ENCODE data around the gene NAP1L5.

NAP1L5 gene

GRCh38 chr4:88659055-88659889 lies 38.4 kb downstream of the NAP1L5 start:
- DNase-seq = no peak

DNA sequence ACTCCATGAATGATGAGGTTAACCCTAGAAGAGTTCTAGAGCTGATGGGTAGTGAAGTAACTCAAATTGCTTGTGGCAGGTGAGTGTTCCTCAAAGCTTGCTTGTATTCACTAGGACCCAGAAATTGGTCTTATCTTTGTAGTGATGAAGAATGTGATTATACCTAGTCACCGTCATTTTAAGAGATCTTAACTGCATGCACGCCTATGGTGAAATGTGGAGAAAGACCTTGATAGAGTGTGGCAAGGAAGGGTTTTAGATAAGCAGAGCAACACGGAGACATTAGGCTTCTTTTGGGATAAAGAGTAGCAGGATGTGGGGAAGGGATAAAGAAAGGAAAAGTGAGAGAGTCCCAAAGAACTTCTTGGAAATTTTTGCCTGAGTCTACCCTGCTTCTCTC lies 42.4 kb downstream of the NAP1L5 start:
- DNase-seq = no peak

- DNase-seq = no peak
These were observed 44.2 kb downstream of the NAP1L5 start for GRCh38 chr4:88653371-88653946.

DNA sequence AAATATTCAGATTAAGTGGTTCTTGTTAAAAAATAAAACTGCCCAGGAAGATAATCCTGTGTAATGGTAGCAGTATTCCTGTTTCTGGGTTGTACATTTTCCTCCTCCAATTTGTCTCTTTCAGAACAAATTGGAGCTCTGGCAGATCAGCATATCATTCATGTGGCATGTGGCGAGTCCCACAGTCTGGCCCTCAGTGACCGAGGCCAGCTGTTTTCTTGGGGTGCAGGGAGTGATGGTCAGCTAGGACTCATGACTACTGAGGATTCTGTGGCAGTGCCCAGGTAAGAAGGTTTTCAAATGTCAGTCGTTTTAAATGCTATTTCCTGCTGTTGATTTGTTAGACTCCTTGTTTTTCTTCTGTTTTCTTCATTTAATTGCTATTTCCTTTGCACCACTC lies 47.9 kb downstream of the NAP1L5 start:
- DNase-seq = no peak

DNA sequence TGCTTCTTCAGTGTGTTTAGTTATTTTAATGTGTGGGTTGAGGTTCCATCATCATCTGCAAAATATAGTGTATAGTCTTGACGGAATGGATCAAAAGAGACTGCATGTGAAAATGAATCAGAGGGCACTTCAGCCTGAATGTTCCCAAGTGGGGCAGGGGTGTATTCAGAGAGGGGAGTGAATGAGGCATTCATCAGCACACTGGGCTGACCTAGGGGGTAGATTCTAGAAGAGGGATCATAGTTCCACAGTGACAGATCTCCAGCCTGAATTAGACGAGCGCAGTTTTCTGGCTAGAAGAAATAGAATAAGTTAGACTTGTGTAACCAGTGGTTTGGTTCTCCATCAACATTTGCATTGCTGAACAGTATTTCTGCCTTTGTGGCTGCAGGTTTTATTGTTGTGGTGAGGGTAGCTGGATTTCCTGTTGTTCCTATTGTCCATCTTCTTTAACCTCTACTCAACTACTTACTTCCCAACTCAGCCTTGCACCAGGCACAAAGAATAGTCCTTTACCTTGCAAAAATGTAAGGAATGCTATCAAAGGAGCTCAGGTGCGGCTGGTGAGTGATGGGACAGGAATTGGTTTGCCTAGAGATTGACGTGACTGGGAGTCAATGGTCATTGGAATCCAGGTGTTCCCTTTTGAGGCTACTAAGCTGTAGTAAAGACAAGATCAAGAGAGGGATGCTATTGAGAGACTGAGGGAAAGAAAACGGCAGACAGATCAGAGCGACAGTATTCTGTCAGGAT lies 50.9 kb downstream of the NAP1L5 start:
- no peak for DNase-seq

DNA sequence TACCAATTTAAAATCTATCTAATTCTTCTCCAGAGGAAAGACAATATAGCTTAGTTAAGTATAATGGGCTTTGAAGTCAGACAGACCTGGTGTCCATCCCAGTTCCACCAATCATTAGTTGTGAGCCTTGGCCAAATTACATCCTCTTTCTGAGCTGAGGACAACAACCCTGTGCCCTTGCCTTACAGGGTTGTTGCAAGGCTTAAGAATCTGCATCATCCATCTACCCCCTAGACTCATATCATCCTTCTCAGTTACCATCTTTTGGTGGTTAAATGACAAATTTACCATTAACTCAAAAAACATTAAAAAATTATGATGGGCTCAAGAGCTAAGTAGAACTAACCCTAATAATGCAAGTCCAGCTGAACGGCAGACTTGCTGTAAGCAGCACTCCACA lies 51.6 kb downstream of the NAP1L5 start:
- DNase-seq = no peak
